ENCODE data around the gene REEP3.

DNA sequence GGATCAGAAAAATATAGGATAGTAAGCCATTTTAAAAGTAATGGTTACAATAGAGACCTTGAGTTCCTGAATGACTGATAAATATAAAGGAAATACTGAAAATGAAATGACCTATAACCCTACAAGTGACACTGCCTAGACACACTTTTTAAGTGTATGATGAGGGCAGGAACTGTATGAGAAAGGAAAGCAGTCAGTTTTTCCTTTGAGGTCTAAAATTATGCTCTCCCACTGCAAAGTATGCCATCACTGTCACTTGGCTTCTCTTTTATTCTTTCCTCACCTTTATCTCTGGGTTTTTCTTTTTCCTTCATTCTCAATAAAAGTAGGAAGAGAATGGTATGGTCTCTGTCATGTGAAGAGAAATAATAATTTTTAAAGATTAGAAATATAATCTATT is 13.5 kb downstream of the REEP3 start:
- TF ChIP-seq EZH2 (IDR thresholded peaks at IDR 0.05; ENCODE audit: borderline replicate concordance) (no peak), EZH2phosphoT487 (IDR thresholded peaks at IDR 0.05; ENCODE audit: low read depth, severe bottlenecking, unreplicated experiment) (no peak)
- TF ChIP-seq, protein P1, sequence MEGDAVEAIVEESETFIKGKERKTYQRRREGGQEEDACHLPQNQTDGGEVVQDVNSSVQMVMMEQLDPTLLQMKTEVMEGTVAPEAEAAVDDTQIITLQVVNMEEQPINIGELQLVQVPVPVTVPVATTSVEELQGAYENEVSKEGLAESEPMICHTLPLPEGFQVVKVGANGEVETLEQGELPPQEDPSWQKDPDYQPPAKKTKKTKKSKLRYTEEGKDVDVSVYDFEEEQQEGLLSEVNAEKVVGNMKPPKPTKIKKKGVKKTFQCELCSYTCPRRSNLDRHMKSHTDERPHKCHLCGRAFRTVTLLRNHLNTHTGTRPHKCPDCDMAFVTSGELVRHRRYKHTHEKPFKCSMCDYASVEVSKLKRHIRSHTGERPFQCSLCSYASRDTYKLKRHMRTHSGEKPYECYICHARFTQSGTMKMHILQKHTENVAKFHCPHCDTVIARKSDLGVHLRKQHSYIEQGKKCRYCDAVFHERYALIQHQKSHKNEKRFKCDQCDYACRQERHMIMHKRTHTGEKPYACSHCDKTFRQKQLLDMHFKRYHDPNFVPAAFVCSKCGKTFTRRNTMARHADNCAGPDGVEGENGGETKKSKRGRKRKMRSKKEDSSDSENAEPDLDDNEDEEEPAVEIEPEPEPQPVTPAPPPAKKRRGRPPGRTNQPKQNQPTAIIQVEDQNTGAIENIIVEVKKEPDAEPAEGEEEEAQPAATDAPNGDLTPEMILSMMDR (IDR thresholded peaks at IDR 0.05; ENCODE audit: poor library complexity) = no peak
